ENCODE data around the gene IRAK1. TPM values are rescaled to one million over a fixed set of nuclear protein-coding genes. Genes with fewer than 3 reads are reported as not detected.

IRAK1 gene
- total RNA-seq, 1 experiment from 2014 or later: 147 TPM

DNA sequence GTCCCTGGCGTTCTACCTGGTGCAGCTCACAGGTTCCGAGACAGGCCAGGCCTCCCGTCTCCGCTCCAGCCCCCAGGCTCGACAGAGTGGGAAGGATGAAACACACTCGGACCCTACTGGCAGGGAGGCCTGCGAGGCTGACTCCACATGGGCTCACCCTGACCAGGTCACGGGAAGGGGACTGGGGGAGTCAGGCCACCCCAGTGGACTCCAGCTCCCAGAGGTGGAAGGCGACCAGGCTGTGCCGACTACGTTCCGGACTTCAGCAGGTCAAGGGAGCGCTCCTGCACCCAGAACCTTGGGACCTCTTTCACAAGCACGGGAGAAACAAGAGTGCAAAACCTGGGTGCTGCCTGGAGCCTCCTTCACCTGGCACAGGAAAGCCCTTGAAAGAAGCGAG is 4.6 kb upstream of the IRAK1 start:
- Histone ChIP-seq H3K27me3 (replicated peaks; ENCODE audit: insufficient read depth, low read depth, low read length, poor library complexity) (peaks cover 21% of the 10 kb centered on the region), H3K9me3 (ENCODE audit: low read depth, low read length, poor library complexity, severe bottlenecking) (no peaks in the 10 kb centered on the region), H3K27ac (ENCODE audit: low read depth, low read length, poor library complexity, severe bottlenecking) (no peak overlapping the region), H3K4me3 (ENCODE audit: low read depth, low read length, poor library complexity, severe bottlenecking) (no peak overlapping the region), H3K4me1 (ENCODE audit: insufficient read depth, low read length, poor library complexity, severe bottlenecking) (no peaks in the 10 kb centered on the region), H3K36me3 (ENCODE audit: insufficient read depth, low read length, poor library complexity, severe bottlenecking) (peaks cover 1% of the 10 kb centered on the region)
- TF ChIP-seq, protein P1, sequence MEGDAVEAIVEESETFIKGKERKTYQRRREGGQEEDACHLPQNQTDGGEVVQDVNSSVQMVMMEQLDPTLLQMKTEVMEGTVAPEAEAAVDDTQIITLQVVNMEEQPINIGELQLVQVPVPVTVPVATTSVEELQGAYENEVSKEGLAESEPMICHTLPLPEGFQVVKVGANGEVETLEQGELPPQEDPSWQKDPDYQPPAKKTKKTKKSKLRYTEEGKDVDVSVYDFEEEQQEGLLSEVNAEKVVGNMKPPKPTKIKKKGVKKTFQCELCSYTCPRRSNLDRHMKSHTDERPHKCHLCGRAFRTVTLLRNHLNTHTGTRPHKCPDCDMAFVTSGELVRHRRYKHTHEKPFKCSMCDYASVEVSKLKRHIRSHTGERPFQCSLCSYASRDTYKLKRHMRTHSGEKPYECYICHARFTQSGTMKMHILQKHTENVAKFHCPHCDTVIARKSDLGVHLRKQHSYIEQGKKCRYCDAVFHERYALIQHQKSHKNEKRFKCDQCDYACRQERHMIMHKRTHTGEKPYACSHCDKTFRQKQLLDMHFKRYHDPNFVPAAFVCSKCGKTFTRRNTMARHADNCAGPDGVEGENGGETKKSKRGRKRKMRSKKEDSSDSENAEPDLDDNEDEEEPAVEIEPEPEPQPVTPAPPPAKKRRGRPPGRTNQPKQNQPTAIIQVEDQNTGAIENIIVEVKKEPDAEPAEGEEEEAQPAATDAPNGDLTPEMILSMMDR (conservative IDR thresholded peaks at IDR 0.05; ENCODE audit: low read depth, low read length): no peak
- no peak for TF ChIP-seq EZH2 (IDR thresholded peaks at IDR 0.05; ENCODE audit: borderline replicate concordance, low read depth, low read length, poor library complexity, severe bottlenecking)
- no TSS peak for BruUV-seq (replicated peaks)
- no peak for DNase-seq (ENCODE audit: low spot score)
- POLR2A ChIA-PET (ENCODE audit: low non-redundant PET): no interaction called here
- intact Hi-C loops (cut with micrococcal nuclease; ENCODE audit: unreplicated experiment): no loop called here
- CTCF ChIA-PET: no interaction called here

DNA sequence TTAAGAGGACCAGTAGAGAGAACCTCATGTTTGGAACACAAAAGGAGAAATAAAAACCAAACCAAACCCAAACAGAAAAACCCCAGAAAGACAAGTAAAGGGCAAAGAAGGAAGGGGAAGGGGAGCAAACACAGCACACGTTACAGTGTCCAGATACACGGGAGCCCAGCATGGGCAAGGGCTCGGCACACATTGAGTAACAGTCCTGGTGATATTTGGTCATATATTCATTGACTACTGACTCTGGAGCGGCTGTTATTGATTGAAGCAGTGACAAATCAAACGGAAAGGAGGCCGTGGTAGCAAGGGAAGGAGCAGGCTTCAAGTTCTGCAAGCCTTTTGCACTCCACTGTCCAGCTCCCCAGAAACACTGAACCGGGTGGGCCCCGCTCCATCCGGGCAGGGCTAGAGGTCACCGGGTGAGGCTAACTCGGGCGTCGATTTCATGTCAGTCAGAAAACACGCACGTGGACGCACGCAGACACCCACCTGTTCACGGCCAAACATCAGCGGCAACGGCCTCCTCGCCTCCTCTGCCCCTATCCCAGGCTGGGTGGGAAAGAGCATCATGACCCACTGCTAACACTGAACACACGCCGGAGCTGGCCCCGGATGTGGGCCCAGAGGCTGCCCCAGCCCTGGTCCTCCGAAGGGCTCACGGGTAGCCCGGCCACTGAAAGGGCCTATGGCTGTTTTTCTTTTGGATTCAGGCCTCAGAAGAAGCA is 3.7 kb upstream of the IRAK1 start:
- Histone ChIP-seq H3K27me3 (replicated peaks; ENCODE audit: insufficient read depth, low read depth, low read length, poor library complexity) (peaks cover 21% of the 10 kb centered on the region), H3K9me3 (ENCODE audit: low read depth, low read length, poor library complexity, severe bottlenecking) (no peaks in the 10 kb centered on the region), H3K27ac (ENCODE audit: low read depth, low read length, poor library complexity, severe bottlenecking) (no peak overlapping the region), H3K36me3 (ENCODE audit: insufficient read depth, low read length, poor library complexity, severe bottlenecking) (no peaks in the 10 kb centered on the region), H3K4me1 (ENCODE audit: insufficient read depth, low read length, poor library complexity, severe bottlenecking) (no peaks in the 10 kb centered on the region), H3K4me3 (ENCODE audit: low read depth, low read length, poor library complexity, severe bottlenecking) (no peak overlapping the region)
- no peak for DNase-seq (ENCODE audit: low spot score)
- CTCF ChIA-PET: no interaction called here
- intact Hi-C loops (cut with micrococcal nuclease; ENCODE audit: unreplicated experiment): no loop called here
- TF ChIP-seq EZH2 (IDR thresholded peaks at IDR 0.05; ENCODE audit: borderline replicate concordance, low read depth, low read length, poor library complexity, severe bottlenecking): no peak
- TF ChIP-seq, protein P1 (conservative IDR thresholded peaks at IDR 0.05; ENCODE audit: low read depth, low read length): no peak
- no TSS peak for BruUV-seq (replicated peaks)
- POLR2A ChIA-PET (ENCODE audit: low non-redundant PET): no interaction called here

DNA sequence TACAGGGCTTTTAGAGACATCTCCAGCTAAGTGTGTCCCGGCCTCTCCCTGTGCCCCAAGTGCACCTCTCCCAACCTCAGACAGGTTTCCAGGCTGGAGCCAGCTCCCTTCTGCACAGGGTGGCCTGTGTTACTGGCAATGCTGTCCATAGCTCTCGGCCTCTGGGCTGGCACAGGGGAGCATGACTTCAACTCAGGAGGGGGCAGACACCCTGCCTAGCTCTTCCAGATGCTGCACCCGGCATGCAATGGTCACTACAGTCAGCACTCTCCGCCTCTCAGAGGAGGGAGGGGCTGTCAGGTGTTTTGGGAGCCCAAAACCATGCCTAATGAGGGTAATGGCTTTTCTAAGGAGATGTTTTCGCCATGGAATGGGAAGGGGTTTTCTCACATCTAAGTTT is 2.4 kb upstream of the IRAK1 start:
- TF ChIP-seq, protein P1 (conservative IDR thresholded peaks at IDR 0.05; ENCODE audit: low read depth, low read length): no peak
- TF ChIP-seq EZH2 (IDR thresholded peaks at IDR 0.05; ENCODE audit: borderline replicate concordance, low read depth, low read length, poor library complexity, severe bottlenecking): no peak
- no peaks in the 10 kb centered on the region for H3K4me1 ChIP-seq (ENCODE audit: insufficient read depth, low read length, poor library complexity, severe bottlenecking)
- ChIA-PET CTCF (no interaction called here), POLR2A (ENCODE audit: low non-redundant PET) (no interaction called here)
- H3K4me3 ChIP-seq (ENCODE audit: low read depth, low read length, poor library complexity, severe bottlenecking): no peak overlapping the region
- H3K27me3 ChIP-seq (replicated peaks; ENCODE audit: insufficient read depth, low read depth, low read length, poor library complexity): peaks cover 21% of the 10 kb centered on the region
- no peaks in the 10 kb centered on the region for H3K9me3 ChIP-seq (ENCODE audit: low read depth, low read length, poor library complexity, severe bottlenecking)
- H3K36me3 ChIP-seq (ENCODE audit: insufficient read depth, low read length, poor library complexity, severe bottlenecking): peaks cover 9% of the 10 kb centered on the region
- H3K27ac ChIP-seq (ENCODE audit: low read depth, low read length, poor library complexity, severe bottlenecking): no peak overlapping the region
- DNase-seq (ENCODE audit: low spot score): no peak
- intact Hi-C loops (cut with micrococcal nuclease; ENCODE audit: unreplicated experiment): no loop called here
- BruUV-seq (replicated peaks): no TSS peak
